ENCODE data around the gene POP7. TPM values are rescaled to one million over a fixed set of nuclear protein-coding genes. Genes with fewer than 3 reads are reported as not detected.

Gene POP7
- total RNA-seq, 1 donor from 2014 or later = 40.6 TPM

Other genes with a start within 250 kb of the POP7 start
- 2.5 and 2.6 TPM in 2 replicates for gene SPACDR, start 241.9 kb upstream of the POP7 start, total RNA-seq
- gene TSC22D4, start 226.9 kb upstream of the POP7 start, total RNA-seq = 52.9 and 53.4 TPM in 2 replicates
- gene NYAP1, start 222.2 kb upstream of the POP7 start, total RNA-seq = 2.5 and 2.6 TPM in 2 replicates
- gene AGFG2, start 166.9 kb upstream of the POP7 start, total RNA-seq = 6.2 and 7.1 TPM in 2 replicates
- gene SAP25, start 132.2 kb upstream of the POP7 start, total RNA-seq = 1.4 and 1.9 TPM in 2 replicates
- gene LRCH4, start 120.0 kb upstream of the POP7 start, total RNA-seq = 52.7 and 62.5 TPM in 2 replicates
- 0.17 and 0.52 TPM in 2 replicates for gene FBXO24, start 119.8 kb upstream of the POP7 start, total RNA-seq
- gene PCOLCE, start 103.8 kb upstream of the POP7 start, total RNA-seq = 10.8 and 15.5 TPM in 2 replicates
- 18.8 and 20.2 TPM in 2 replicates for gene MOSPD3, start 93.6 kb upstream of the POP7 start, total RNA-seq
- 0.26 and 0.50 TPM in 2 replicates for gene TFR2, start 64.6 kb upstream of the POP7 start, total RNA-seq
- gene ACTL6B, start 49.7 kb upstream of the POP7 start, total RNA-seq = not detected in 2 replicates
- gene GNB2, start 32.4 kb upstream of the POP7 start, total RNA-seq = 270 and 274 TPM in 2 replicates
- 21.3 and 23.2 TPM in 2 replicates for gene GIGYF1, start 11.9 kb upstream of the POP7 start, total RNA-seq
- gene EPO, start 14.3 kb downstream of the POP7 start, total RNA-seq = not detected in 2 replicates
- gene ZAN, start 27.5 kb downstream of the POP7 start, total RNA-seq = not detected in 2 replicates
- 62.4 and 73.6 TPM in 2 replicates for gene EPHB4, start 121.4 kb downstream of the POP7 start, total RNA-seq
- gene SLC12A9, start 146.6 kb downstream of the POP7 start, total RNA-seq = 26.7 and 30.5 TPM in 2 replicates
- gene TRIP6, start 161.3 kb downstream of the POP7 start, total RNA-seq = 86.9 and 99.9 TPM in 2 replicates
- gene SRRT, start 169.0 kb downstream of the POP7 start, total RNA-seq = 112 and 118 TPM in 2 replicates
- 2.7 and 3.3 TPM in 2 replicates for gene UFSP1, start 183.6 kb downstream of the POP7 start, total RNA-seq
- gene ACHE, start 189.8 kb downstream of the POP7 start, total RNA-seq = 12.1 and 18.9 TPM in 2 replicates
- 0.61 TPM in 1 of 2 replicates, not detected in the other for gene MUC3A, start 243.4 kb downstream of the POP7 start, total RNA-seq